SK-N-MC (cell line): ENCODE measurements around the gene TMEM14B.

Experiments
- EZH2 ChIP-seq: fragments of 200-600 bp; sonication (generic); IDR thresholded peaks from one replicate; pipeline ENCODE4 v1.6.1; 2017; ENCODE audit warnings: antibody characterized with exemption
- POLR2AphosphoS5 ChIP-seq: IDR thresholded peaks from 2 replicates; pipeline ENCODE4 v1.6.1; 2012; ENCODE audit warnings: mild to moderate bottlenecking, low read depth, low read length, borderline replicate concordance

GRCh38 chr6:10733863-10734262 is 13.7 kb upstream of the TMEM14B start:
- TF ChIP-seq POLR2AphosphoS5 = no peak
- no peak for TF ChIP-seq EZH2
